ENCODE data around the gene CGNL1.

- no peak for TF ChIP-seq POLR2A (IDR thresholded peaks at IDR 0.05; ENCODE audit: low read depth)
- no peak for TF ChIP-seq CTCF (IDR thresholded peaks at IDR 0.05)
- TF ChIP-seq POLR2AphosphoS5 (IDR thresholded peaks at IDR 0.05) = no peak
Observed at GRCh38 chr15:57525581-57525980, 149.3 kb downstream of the CGNL1 start.

Measured in esophagus muscularis mucosa (tissue), 3 donors.